Measurements from ENCODE around the gene CEBPZ. TPM values are rescaled to one million over a fixed set of nuclear protein-coding genes. Genes with fewer than 3 reads are reported as not detected.

CEBPZ gene
- total and polyA plus RNA-seq, 7 donors = 30.7 to 54.2 (median 41.8) TPM

DNA sequence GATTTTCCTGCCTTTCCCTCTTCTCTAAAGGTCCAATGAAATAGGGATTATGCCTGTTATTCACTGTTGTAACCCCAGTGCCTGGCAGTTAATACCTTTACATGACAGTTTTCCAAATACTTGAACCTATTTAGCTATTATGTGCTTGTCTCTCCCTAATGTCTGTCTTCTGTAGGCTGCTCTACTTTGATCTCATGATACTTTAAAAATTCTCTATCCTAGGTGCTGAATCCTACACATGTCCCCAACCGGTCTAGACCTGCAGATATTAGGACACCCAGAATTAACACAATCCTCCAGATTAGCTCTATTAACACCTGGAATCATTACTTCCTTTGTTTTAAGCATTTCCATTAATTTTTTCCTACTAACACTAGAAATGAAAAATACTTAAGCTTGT, 7.3 kb downstream of the CEBPZ start:
- DNase-seq = no peak
- H3K27me3 ChIP-seq = no peaks in the 10 kb centered on the region
- peaks cover 0 to 34% (median 11%) of the 10 kb centered on the region in 4 donors for H3K4me1 ChIP-seq
- intact Hi-C loops (cut with DNase I) = no loop called here
- no peak overlapping the region for H3K27ac ChIP-seq
- no peak for TF ChIP-seq POLR2A (IDR thresholded peaks at IDR 0.05)
- no peak for TF ChIP-seq POLR2AphosphoS5 (IDR thresholded peaks at IDR 0.05)
- TF ChIP-seq, protein P1, sequence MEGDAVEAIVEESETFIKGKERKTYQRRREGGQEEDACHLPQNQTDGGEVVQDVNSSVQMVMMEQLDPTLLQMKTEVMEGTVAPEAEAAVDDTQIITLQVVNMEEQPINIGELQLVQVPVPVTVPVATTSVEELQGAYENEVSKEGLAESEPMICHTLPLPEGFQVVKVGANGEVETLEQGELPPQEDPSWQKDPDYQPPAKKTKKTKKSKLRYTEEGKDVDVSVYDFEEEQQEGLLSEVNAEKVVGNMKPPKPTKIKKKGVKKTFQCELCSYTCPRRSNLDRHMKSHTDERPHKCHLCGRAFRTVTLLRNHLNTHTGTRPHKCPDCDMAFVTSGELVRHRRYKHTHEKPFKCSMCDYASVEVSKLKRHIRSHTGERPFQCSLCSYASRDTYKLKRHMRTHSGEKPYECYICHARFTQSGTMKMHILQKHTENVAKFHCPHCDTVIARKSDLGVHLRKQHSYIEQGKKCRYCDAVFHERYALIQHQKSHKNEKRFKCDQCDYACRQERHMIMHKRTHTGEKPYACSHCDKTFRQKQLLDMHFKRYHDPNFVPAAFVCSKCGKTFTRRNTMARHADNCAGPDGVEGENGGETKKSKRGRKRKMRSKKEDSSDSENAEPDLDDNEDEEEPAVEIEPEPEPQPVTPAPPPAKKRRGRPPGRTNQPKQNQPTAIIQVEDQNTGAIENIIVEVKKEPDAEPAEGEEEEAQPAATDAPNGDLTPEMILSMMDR (IDR thresholded peaks at IDR 0.05) = no peak
- TF ChIP-seq EP300 (IDR thresholded peaks at IDR 0.05) = no peak
- H3K4me3 ChIP-seq = no peak overlapping the region
- H3K9me3 ChIP-seq = no peaks in the 10 kb centered on the region
- WGBS, 2 donors = 97 to 98% methylated on average over 1 of the region's 1 CpG
- H3K36me3 ChIP-seq = peaks cover 12 to 63% (median 23%) of the 10 kb centered on the region in 4 donors

DNA sequence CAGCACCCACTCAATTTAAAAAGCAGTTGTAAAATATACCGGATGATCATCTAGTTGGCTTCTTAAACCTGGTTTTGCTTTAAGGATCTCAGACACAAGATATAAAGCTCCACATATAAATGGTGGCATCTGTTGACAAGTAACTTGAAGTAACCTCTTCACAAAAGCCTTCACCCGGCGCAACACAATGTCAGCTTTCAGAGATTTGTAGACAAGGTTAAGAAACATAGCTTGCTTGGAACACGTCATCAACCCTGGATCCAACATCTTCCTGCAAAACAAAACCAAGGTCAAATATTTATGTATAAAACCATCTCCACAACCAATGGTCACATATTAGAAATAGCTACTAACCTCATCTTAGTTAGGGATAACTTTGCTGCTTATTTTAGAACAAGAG, 8.3 kb downstream of the CEBPZ start:
- no peaks in the 10 kb centered on the region for H3K9me3 ChIP-seq
- TF ChIP-seq POLR2A (IDR thresholded peaks at IDR 0.05) = no peak
- TF ChIP-seq, protein P1 (IDR thresholded peaks at IDR 0.05) = no peak
- TF ChIP-seq POLR2AphosphoS5 (IDR thresholded peaks at IDR 0.05) = no peak
- TF ChIP-seq EP300 (IDR thresholded peaks at IDR 0.05) = no peak
- H3K36me3 ChIP-seq = peaks cover 11 to 66% (median 20%) of the 10 kb centered on the region in 4 donors
- no peak overlapping the region for H3K4me3 ChIP-seq
- DNase-seq = no peak
- 96 to 98% methylated on average over 4 of the region's 4 CpGs for WGBS, 2 donors
- no peaks in the 10 kb centered on the region for H3K27me3 ChIP-seq
- no peak overlapping the region for H3K27ac ChIP-seq
- intact Hi-C loops (cut with DNase I) = no loop called here
- H3K4me1 ChIP-seq = peaks cover 0 to 27% (median 7%) of the 10 kb centered on the region in 4 donors

DNA sequence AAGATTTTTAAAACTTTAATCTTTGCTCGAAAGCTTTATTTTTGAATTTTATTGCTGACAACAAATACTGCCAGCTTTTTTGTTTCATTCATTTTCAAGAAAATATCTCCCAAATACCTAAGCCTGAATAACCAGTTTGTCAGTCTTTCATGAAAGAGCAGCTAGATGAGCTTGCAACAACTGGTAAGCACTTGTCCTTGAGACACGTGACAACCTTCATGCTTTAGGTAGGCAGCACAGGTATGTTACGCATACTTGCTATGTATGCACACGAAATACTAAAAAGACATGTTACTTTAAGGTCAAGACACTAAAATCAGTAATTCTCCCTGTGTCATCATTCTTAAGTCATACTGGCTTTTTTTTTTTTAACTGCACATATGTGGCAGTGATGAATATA, 12.3 kb downstream of the CEBPZ start:
- peaks cover 0 to 9% (median 0%) of the 10 kb centered on the region in 4 donors for H3K4me1 ChIP-seq
- 93 to 94% methylated on average over 4 of the region's 4 CpGs for WGBS, 2 donors
- peaks cover 10 to 90% (median 23%) of the 10 kb centered on the region in 4 donors for H3K36me3 ChIP-seq
- H3K27me3 ChIP-seq = no peaks in the 10 kb centered on the region
- no peak for DNase-seq
- intact Hi-C loops (cut with DNase I) = no loop called here
- no peak for TF ChIP-seq POLR2A (IDR thresholded peaks at IDR 0.05)
- no peak for TF ChIP-seq POLR2AphosphoS5 (IDR thresholded peaks at IDR 0.05)
- TF ChIP-seq, protein P1 (IDR thresholded peaks at IDR 0.05) = no peak
- no peak for TF ChIP-seq EP300 (IDR thresholded peaks at IDR 0.05)
- H3K9me3 ChIP-seq = no peaks in the 10 kb centered on the region
- no peak overlapping the region for H3K4me3 ChIP-seq
- H3K27ac ChIP-seq = no peak overlapping the region

DNA sequence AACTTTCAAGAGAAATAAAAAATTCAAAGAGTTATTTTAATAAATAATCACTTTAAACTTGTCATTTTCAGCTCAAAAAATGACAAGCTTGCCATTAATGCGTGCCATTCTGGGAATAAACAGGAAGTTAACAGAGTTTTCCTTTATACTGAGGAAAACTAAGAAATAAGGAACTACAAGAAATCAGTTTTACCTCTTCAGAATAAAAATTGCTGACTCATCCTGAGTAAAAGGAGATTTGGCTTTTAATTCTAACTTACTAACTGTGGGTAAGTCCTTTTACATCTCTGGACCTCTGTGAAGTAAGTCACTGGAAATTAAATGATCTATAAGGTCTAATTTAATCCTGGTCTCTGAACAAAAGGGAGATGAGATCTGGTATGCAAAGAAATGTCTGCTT, 16.1 kb downstream of the CEBPZ start:
- WGBS, 2 donors = 71 to 91% methylated on average over 1 of the region's 1 CpG
- intact Hi-C loops (cut with DNase I) = no loop called here
- no peak for DNase-seq
- Histone ChIP-seq H3K9me3 (no peaks in the 10 kb centered on the region), H3K4me3 (no peak overlapping the region), H3K4me1 (peaks cover 0 to 9% (median 0%) of the 10 kb centered on the region in 4 donors), H3K27ac (no peak overlapping the region), H3K36me3 (peaks cover 4 to 97% (median 29%) of the 10 kb centered on the region in 4 donors), H3K27me3 (no peaks in the 10 kb centered on the region)
- TF ChIP-seq POLR2AphosphoS5 (IDR thresholded peaks at IDR 0.05) (no peak), POLR2A (IDR thresholded peaks at IDR 0.05) (no peak), EP300 (IDR thresholded peaks at IDR 0.05) (no peak)
- TF ChIP-seq, protein P1 (IDR thresholded peaks at IDR 0.05) = no peak

DNA sequence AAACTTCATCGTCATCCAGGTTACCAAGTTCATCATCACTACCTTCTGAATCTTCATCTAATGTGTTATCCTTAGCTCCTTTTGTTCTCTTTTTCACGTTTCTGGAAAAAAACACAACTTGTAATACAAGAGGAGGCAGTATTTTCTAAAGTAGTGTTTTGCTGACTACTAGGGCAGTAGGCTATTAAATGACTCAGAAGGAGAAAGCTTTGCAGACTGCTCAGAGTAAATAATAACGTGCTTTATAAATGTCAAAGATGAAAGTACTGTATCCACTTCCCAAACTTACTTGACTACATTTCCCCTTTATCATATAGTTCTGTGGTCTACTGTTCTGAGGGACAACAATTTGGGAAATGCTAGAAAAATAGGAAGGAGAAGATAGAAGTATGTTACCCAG, 19.5 kb downstream of the CEBPZ start:
- DNase-seq = no peak
- Histone ChIP-seq H3K27ac (no peak overlapping the region), H3K4me1 (peaks cover 0 to 9% (median 0%) of the 10 kb centered on the region in 4 donors), H3K36me3 (peaks cover 4 to 98% (median 48%) of the 10 kb centered on the region in 4 donors), H3K9me3 (peaks cover 0 to 9% (median 4%) of the 10 kb centered on the region in 4 donors), H3K27me3 (no peaks in the 10 kb centered on the region), H3K4me3 (no peak overlapping the region)
- WGBS, 2 donors = 67 to 84% methylated on average over 3 of the region's 3 CpGs
- intact Hi-C loops (cut with DNase I) = no loop called here
- TF ChIP-seq POLR2A (IDR thresholded peaks at IDR 0.05) (no peak), POLR2AphosphoS5 (IDR thresholded peaks at IDR 0.05) (no peak), EP300 (IDR thresholded peaks at IDR 0.05) (no peak)
- TF ChIP-seq, protein P1 (IDR thresholded peaks at IDR 0.05) = no peak

Measured in sigmoid colon (tissue), 7 donors.